Astrocyte of the cerebellum (primary cell): ENCODE data around the gene ATP6V0B.

Experiments
- DNase-seq: peaks from one replicate; pipeline ENCODE4 v3.0.0-alpha.2; 2011; ENCODE audit warnings: low read depth
- H3K4me3 ChIP-seq: 2 replicates; pipeline ENCODE4 v1.5.1; 2011; ENCODE audit warnings: mild to moderate bottlenecking, low read depth, low read length, moderate library complexity
- in situ Hi-C: cut with HindIII; loops from 2 replicates; pipeline ENCODE4 v1.10.0; 2017; ENCODE audit warnings: low sequenced_read_pairs
- TF ChIP-seq, protein P1 (sequence below): IDR thresholded peaks from 2 replicates; pipeline ENCODE4 v1.5.1; 2012; ENCODE audit warnings: low read length, low read depth, moderate library complexity, mild to moderate bottlenecking; ENCODE audit errors: missing control alignments

The ATP6V0B gene

DNA sequence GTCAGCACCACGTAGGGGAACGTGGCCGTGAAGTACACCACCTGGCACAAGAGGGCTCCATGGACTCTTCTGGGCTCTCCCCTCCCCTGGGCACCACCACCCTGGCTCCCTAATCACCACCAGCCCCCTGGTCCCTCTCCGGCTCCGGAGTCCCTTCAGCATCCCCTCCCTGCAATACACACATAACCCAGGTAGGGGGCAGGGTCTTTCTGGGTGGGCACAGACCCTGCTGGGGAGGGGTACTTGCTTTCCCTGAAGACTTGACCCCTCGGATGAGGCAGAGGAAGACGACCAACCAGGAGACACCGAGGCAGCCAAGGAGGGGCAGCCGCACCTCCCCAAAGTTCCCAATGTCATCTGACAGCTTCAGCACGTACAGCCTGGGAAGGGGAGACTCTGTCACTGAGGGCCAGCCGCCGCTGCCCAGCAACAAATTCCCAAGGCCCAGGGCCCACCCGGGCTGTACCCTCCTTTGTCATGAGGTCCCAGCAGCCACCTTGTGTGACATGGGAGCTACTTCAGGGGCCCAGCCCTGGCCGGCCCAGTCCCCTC lies 27.9 kb downstream of the ATP6V0B start:
- H3K4me3 ChIP-seq: no peak overlapping the region
- in situ Hi-C loops: no loop called here
- TF ChIP-seq, protein P1, sequence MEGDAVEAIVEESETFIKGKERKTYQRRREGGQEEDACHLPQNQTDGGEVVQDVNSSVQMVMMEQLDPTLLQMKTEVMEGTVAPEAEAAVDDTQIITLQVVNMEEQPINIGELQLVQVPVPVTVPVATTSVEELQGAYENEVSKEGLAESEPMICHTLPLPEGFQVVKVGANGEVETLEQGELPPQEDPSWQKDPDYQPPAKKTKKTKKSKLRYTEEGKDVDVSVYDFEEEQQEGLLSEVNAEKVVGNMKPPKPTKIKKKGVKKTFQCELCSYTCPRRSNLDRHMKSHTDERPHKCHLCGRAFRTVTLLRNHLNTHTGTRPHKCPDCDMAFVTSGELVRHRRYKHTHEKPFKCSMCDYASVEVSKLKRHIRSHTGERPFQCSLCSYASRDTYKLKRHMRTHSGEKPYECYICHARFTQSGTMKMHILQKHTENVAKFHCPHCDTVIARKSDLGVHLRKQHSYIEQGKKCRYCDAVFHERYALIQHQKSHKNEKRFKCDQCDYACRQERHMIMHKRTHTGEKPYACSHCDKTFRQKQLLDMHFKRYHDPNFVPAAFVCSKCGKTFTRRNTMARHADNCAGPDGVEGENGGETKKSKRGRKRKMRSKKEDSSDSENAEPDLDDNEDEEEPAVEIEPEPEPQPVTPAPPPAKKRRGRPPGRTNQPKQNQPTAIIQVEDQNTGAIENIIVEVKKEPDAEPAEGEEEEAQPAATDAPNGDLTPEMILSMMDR: peak; percentile 36
- DNase-seq: no peak

DNA sequence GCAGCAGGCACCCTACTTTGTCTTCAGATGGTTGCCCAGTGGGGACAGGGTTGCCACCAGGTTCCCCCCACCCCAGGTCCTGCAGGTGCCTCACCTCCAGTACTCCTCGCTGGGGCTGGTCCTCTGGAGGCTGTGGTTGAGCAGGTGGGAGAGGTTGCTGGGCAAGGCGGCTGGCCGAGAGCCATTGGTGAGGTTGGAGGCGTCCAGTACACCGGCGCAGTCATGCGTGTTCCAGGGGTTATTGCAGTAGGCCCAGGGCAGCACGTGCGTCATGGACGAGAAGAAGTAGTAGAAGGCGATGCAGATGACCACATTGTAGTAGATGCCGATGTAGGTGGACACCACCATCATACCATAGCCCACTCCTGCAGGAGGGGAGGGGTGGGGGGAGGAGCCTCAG lies 33.5 kb downstream of the ATP6V0B start:
- in situ Hi-C loops: no loop called here
- H3K4me3 ChIP-seq: no peak overlapping the region
- TF ChIP-seq, protein P1: no peak
- DNase-seq: no peak

DNA sequence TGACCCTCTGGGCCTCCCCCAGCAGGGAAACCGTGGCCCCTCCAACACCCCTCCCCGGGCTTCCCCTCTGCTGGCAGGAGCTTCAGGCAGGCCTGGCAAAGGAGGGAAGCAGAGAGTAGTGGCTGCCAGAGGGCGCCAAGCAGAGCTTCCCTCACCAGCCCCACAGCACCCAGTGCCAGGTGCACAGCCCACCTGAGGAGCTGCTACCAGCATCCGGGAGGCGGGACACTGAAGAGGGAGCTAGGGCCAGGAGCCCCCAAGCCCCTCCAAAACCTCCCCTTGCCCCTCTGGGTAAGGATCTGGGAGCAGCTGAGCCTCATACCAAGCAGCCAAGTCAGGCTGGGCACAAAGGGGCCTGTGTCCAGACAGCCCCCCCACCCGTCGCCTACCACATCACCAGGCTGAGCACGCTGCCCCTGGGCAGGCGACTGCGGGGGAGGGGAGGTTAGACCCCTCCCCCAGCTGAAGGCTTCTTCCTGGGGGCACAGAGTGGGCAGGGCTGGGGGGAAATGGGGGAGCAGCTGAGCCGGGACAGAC lies 36.2 kb downstream of the ATP6V0B start:
- no peak overlapping the region for H3K4me3 ChIP-seq
- no peak for DNase-seq
- TF ChIP-seq, protein P1: no peak
- in situ Hi-C loops: no loop called here

DNA sequence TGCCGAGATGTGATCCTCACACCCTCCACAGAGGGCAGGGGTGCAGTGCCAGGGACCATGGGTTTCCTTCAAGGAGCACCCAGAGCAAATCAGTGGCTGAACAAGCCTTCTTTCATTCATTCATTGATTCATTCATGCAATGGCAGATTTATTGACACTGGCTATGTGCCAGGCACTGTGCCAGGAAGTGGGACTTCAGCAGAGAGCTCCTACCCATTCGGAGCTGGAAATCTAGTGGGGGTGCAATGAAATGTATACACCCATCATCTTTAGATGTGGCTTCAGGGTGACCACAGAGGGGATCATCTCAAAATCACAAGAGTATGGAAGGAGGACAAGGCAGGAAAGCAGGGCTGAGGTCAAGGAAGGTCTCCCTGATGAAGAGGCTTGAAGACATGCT lies 37.6 kb downstream of the ATP6V0B start:
- in situ Hi-C loops: no loop called here
- DNase-seq: no peak
- no peak overlapping the region for H3K4me3 ChIP-seq
- TF ChIP-seq, protein P1: no peak

DNA sequence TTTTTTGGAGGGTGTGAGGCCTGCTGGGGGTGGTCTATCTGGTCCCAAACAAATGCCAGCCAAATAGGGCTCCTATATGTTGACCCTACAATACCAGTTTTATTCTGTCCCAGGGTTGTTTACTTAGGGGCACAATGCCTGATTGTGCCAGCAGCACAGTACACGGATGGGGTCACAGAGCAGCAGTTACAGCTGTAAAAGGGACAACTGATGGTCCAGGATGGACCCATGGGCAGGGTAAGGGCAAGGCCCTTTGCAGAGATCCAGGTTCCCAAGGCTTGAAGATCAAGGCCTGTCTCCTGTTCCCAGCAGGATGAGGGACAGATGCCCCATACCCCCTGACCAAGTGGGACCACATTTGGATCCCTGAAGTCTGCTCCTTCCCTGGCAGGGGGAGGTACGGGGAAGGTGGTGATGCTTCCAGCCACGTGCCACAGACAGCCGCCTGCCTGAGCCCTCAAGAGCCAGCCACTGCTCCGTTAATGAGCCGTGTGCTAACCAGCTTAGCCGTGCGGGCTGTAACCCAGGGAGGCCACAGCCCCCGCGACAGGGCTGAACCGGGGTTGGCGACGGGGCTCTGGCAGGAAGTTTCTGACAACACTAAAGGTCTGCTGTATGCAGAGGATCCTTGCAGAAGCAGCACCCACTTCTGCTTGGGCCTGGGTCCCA lies 38.3 kb downstream of the ATP6V0B start:
- no peak overlapping the region for H3K4me3 ChIP-seq
- in situ Hi-C loops: no loop called here
- TF ChIP-seq, protein P1: no peak
- DNase-seq: no peak

DNA sequence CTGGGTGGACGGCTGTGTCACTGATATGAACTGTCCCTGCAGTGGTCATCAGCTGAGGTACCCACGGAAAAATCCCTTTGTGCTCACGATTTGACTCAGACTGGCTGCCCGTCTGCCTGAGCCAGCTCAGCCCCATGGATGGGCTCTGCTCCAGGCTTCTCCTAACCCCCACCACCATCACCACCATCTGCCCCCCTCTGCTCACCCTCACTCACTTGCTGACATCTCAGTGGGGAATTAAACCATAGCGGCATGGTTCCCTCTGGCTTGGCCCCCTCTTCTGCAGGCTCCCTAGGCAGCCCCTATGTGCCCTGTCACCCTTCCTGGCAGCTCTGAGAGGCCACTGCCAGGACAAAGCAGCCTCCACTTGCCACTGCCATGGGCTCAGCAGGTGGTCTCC lies 39.2 kb downstream of the ATP6V0B start:
- TF ChIP-seq, protein P1: no peak
- H3K4me3 ChIP-seq: no peak overlapping the region
- in situ Hi-C loops: no loop called here
- DNase-seq: no peak
